Small intestine (tissue), 7 donors: ENCODE data around the gene CCDC197. TPM values are rescaled to one million over a fixed set of nuclear protein-coding genes. Genes with fewer than 3 reads are reported as not detected.

Experiments used
- DNase-seq, 2 donors: peaks; one replicate each; pipeline versions ENCODE4 v3.0.0 to v3.0.0-alpha.2; 2013
- FAIRE-seq: peaks from 2 replicates; lab custom pipeline; 2012; peaks lifted over from hg19 to GRCh38; lab: Jason Lieb, UNC
- H3K27ac ChIP-seq, 3 donors: one replicate each; pipeline ENCODE4 v1.5.1; 2013; ENCODE audit warnings: low read length in 2 of 3, mild to moderate bottlenecking in 2 of 3, control low read depth in 1 of 3, inconsistent platforms in 1 of 3, low read depth in 1 of 3, moderate library complexity in 1 of 3
- H3K27me3 ChIP-seq, 3 donors: one replicate each; pipeline ENCODE4 v1.6.1; 2013; ENCODE audit warnings: low read length in 3 of 3, inconsistent platforms in 1 of 3; ENCODE audit not compliant: control insufficient read depth in 3 of 3, insufficient read depth in 3 of 3
- H3K36me3 ChIP-seq, 3 donors: one replicate each; pipeline ENCODE4 v1.6.1; 2013; ENCODE audit warnings: low read length in 3 of 3, inconsistent platforms in 1 of 3, low read depth in 1 of 3, mild to moderate bottlenecking in 1 of 3, moderate library complexity in 1 of 3; ENCODE audit not compliant: control insufficient read depth in 3 of 3, insufficient read depth in 2 of 3
- H3K4me1 ChIP-seq, 3 donors: one replicate each; pipeline ENCODE4 v1.6.1; 2013; ENCODE audit warnings: low read length in 2 of 3, inconsistent platforms in 1 of 3, low read depth in 1 of 3, mild to moderate bottlenecking in 1 of 3, moderate library complexity in 1 of 3; ENCODE audit not compliant: control insufficient read depth in 3 of 3, insufficient read depth in 2 of 3
- H3K4me3 ChIP-seq, 3 donors: one replicate each; pipeline ENCODE4 v1.5.1; 2013; ENCODE audit warnings: low read length in 3 of 3, control low read depth in 1 of 3, inconsistent platforms in 1 of 3, low read depth in 1 of 3, mild to moderate bottlenecking in 1 of 3, moderate library complexity in 1 of 3
- H3K9me3 ChIP-seq, 2 donors: one replicate each; pipeline ENCODE4 v1.6.1; 2013; ENCODE audit warnings: low read depth in 1 of 2, low read length in 1 of 2; ENCODE audit not compliant: control insufficient read depth in 2 of 2, insufficient read depth in 1 of 2
- whole genome bisulfite sequencing, 3 donors: extraction: QIAGEN DNeasy Blood & Tissue Kit; methylation state at CpG; one replicate each; pipeline ENCODE4 v1.1.7; 2013; 5-methylcytosine and 5-hydroxymethylcytosine counted together
- polyA plus RNA-seq, 4 donors: library from polyadenylated mRNA; stranded (reverse) in 3 of 4; unstranded in 1 of 4; fragments of 200-250 nt in 3 of 4; fragments of 120-200 nt in 1 of 4; gene quantifications; one replicate each; pipeline versions ENCODE4 v1.2.1 to v1.2.3, GENCODE V29; 2013
- donor health status: healthy with polysubstance abuse.
- donor health status: control.
- donor health status: control.
- donor health status: Bipolar disorder and iron deficiency.
- donor health status: healthy.

CCDC197 gene
- polyA plus RNA-seq, 4 donors, result not detected

- 71 to 83% (median 82%) methylated on average over 8 of the region's 8 CpGs for WGBS, 3 donors
- H3K4me1 ChIP-seq, result no peaks in the 10 kb centered on the region
- H3K27ac ChIP-seq, result no peak overlapping the region
- H3K27me3 ChIP-seq, result peaks cover 0 to 7% (median 0%) of the 10 kb centered on the region in 3 donors
- FAIRE-seq (no peak), DNase-seq (no peak)
- no peaks in the 10 kb centered on the region for H3K36me3 ChIP-seq
- no peaks in the 10 kb centered on the region for H3K9me3 ChIP-seq
- H3K4me3 ChIP-seq, result no peak overlapping the region
Measured at GRCh38 chr14:94016446-94016976, 19.4 kb downstream of the CCDC197 start.

GRCh38 chr14:94018308-94018707 lies 21.2 kb downstream of the CCDC197 start:
- H3K4me3 ChIP-seq, result no peak overlapping the region
- H3K27me3 ChIP-seq, result peaks cover 0 to 7% (median 0%) of the 10 kb centered on the region in 3 donors
- H3K36me3 ChIP-seq, result no peaks in the 10 kb centered on the region
- no peak overlapping the region for H3K27ac ChIP-seq
- DNase-seq (no peak), FAIRE-seq (no peak)
- no peaks in the 10 kb centered on the region for H3K9me3 ChIP-seq
- peaks cover 0 to 6% (median 0%) of the 10 kb centered on the region in 3 donors for H3K4me1 ChIP-seq
- 44 to 69% (median 66%) methylated on average over 8 of the region's 8 CpGs for WGBS, 3 donors

- Histone ChIP-seq H3K9me3 (no peaks in the 10 kb centered on the region), H3K27ac (no peak overlapping the region), H3K4me1 (peaks cover 0 to 6% (median 0%) of the 10 kb centered on the region in 3 donors), H3K27me3 (peaks cover 0 to 7% (median 0%) of the 10 kb centered on the region in 3 donors), H3K36me3 (no peaks in the 10 kb centered on the region), H3K4me3 (no peak overlapping the region)
- DNase-seq (no peak), FAIRE-seq (no peak)
- WGBS, 3 donors, result 53 to 78% (median 58%) methylated on average over 6 of the region's 6 CpGs
Measured at GRCh38 chr14:94019329-94019728, 22.2 kb downstream of the CCDC197 start.

- H3K36me3 ChIP-seq, result no peaks in the 10 kb centered on the region
- H3K27me3 ChIP-seq, result peaks cover 0 to 7% (median 0%) of the 10 kb centered on the region in 3 donors
- FAIRE-seq (no peak), DNase-seq (no peak)
- no peaks in the 10 kb centered on the region for H3K9me3 ChIP-seq
- no peak overlapping the region for H3K4me3 ChIP-seq
- peaks cover 0 to 6% (median 0%) of the 10 kb centered on the region in 3 donors for H3K4me1 ChIP-seq
- WGBS, 3 donors, result 66 to 83% (median 77%) methylated on average over 4 of the region's 4 CpGs
- H3K27ac ChIP-seq, result no peak overlapping the region
Measured at GRCh38 chr14:94020267-94020666, 23.2 kb downstream of the CCDC197 start.

GRCh38 chr14:94021001-94021400 lies 23.9 kb downstream of the CCDC197 start:
- Histone ChIP-seq H3K4me3 (no peak overlapping the region), H3K27ac (no peak overlapping the region), H3K36me3 (no peaks in the 10 kb centered on the region), H3K9me3 (no peaks in the 10 kb centered on the region), H3K4me1 (peaks cover 0 to 6% (median 0%) of the 10 kb centered on the region in 3 donors), H3K27me3 (peaks cover 0 to 6% (median 0%) of the 10 kb centered on the region in 3 donors)
- DNase-seq (no peak), FAIRE-seq (no peak)
- 63 to 68% (median 66%) methylated on average over 2 of the region's 2 CpGs for WGBS, 3 donors

DNA sequence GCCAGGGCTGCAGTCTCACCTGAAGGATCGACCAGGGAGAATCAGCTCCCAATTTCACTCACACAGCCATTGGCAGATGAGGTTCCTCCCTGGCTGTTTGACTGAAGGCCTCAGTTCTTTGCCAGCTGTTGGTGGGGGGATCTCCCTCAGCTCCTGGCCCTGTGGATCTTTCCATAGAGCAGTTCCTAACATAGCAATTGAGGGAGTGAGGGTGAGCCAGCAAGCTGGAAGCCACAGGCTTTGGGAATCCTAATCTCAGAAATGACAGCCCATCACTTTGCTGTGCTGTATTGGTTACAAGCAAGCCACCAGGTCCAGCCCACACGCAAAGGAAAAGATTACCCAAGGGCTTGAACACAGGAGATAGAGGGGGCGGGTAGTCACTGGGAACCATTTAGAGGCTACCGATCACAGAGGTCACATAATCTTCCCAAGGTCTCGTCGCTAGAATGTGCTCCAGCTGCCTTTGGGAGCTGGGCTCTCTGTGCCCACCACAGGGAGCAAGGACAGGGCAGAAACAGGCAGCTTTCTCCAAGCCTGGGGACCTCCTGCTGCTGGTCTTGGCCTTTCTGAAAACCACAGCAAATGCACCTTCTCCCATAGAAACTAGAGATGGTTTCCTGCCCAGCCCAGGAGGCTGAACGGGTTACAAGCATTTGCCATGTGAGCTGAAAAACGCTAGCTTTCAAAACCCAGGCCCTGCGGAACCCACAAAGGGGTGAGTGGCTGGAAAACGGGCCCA lies 24.5 kb downstream of the CCDC197 start:
- H3K4me1 ChIP-seq, result peaks cover 0 to 6% (median 0%) of the 10 kb centered on the region in 3 donors
- H3K9me3 ChIP-seq, result no peaks in the 10 kb centered on the region
- no peak overlapping the region for H3K27ac ChIP-seq
- no peaks in the 10 kb centered on the region for H3K36me3 ChIP-seq
- DNase-seq (no peak), FAIRE-seq (no peak)
- no peak overlapping the region for H3K4me3 ChIP-seq
- H3K27me3 ChIP-seq, result peaks cover 0 to 3% (median 0%) of the 10 kb centered on the region in 3 donors
- WGBS, 3 donors, result 71 to 74% (median 71%) methylated on average over 10 of the region's 10 CpGs

- DNase-seq (peak in 1 of 2 donors; percentile 53), FAIRE-seq (no peak)
- Histone ChIP-seq H3K36me3 (no peaks in the 10 kb centered on the region), H3K27ac (no peak overlapping the region), H3K9me3 (no peaks in the 10 kb centered on the region), H3K27me3 (peaks cover 0 to 2% (median 0%) of the 10 kb centered on the region in 3 donors), H3K4me1 (peaks cover 0 to 6% (median 0%) of the 10 kb centered on the region in 3 donors), H3K4me3 (no peak overlapping the region)
- WGBS, 3 donors, result 55 to 72% (median 70%) methylated on average over 10 of the region's 10 CpGs
Measured at GRCh38 chr14:94022532-94023411, 25.7 kb downstream of the CCDC197 start.

GRCh38 chr14:94024549-94024948 lies 27.4 kb downstream of the CCDC197 start:
- H3K27ac ChIP-seq, result no peak overlapping the region
- H3K27me3 ChIP-seq, result no peaks in the 10 kb centered on the region
- DNase-seq, result no peak
- H3K4me3 ChIP-seq, result no peak overlapping the region
- FAIRE-seq, result no peak
- H3K4me1 ChIP-seq, result peaks cover 0 to 6% (median 0%) of the 10 kb centered on the region in 3 donors
- H3K9me3 ChIP-seq, result no peaks in the 10 kb centered on the region
- 79 to 92% (median 90%) methylated on average over 2 of the region's 2 CpGs for WGBS, 3 donors
- no peaks in the 10 kb centered on the region for H3K36me3 ChIP-seq
